PC-9 (cell line): Measurements from ENCODE around the gene CCDC69. TPM values are rescaled to one million over a fixed set of nuclear protein-coding genes. Genes with fewer than 3 reads are reported as not detected.
A peak's percentile ranks its signal among the peaks of the same experiment; 100 is the strongest.

ENCODE experiments used
- Bru-seq: library from RNA; stranded (reverse); fragments of 400-500 nt; gene quantifications from one replicate; lab custom pipeline; 2021; lab: Mats Ljungman, UMichigan
- BruChase-seq, 2 experiments: library from RNA; stranded (reverse); fragments of 400-500 nt; gene quantifications; one replicate each; lab custom pipeline; 2021; lab: Mats Ljungman, UMichigan
- BruUV-seq: library from RNA; stranded (reverse); fragments of 400-500 nt; replicated peaks from 2 replicates; lab custom pipeline; 2021; lab: Mats Ljungman, UMichigan
- CTCF ChIA-PET: fragments of 300-600 bp; sonication (Branson Sonifier 250); formaldehyde crosslinking; loops from one replicate; lab custom pipeline; 2022; ENCODE audit warnings: antibody characterized with exemption; lab: Charles Lee
- POLR2A ChIA-PET: fragments of 300-600 bp; sonication (Branson Sonifier 250); formaldehyde crosslinking; loops from one replicate; lab custom pipeline; 2022; ENCODE audit warnings: antibody characterized with exemption; ENCODE audit not compliant: unreplicated experiment; lab: Charles Lee
- DNase-seq, 2 experiments: peaks; one replicate each; pipeline versions ENCODE4 v3.0.0 to v3.0.0-alpha.2; 2015 to 2022; ENCODE audit warnings: mixed read lengths in 1 of 2
- H2AFZ ChIP-seq: fragments of 200-600 bp; sonication (generic); 2 replicates; pipeline ENCODE4 v1.8.1; 2017; ENCODE audit warnings: antibody characterized with exemption
- H3F3A ChIP-seq: fragments of 200-600 bp; sonication (generic); 2 replicates; pipeline ENCODE4 v1.8.1; 2017; ENCODE audit warnings: antibody characterized with exemption, mild to moderate bottlenecking, low read depth; ENCODE audit not compliant: insufficient read depth
- H3K27ac ChIP-seq: fragments of 200-600 bp; sonication (generic); 2 replicates; pipeline ENCODE4 v1.6.1; 2016; ENCODE audit warnings: mixed run types
- H3K27me3 ChIP-seq: fragments of 200-600 bp; sonication (generic); 2 replicates; pipeline ENCODE4 v1.6.1; 2016; ENCODE audit warnings: low read depth, mixed run types; ENCODE audit not compliant: insufficient read depth
- H3K36me3 ChIP-seq: fragments of 200-600 bp; sonication (generic); 2 replicates; pipeline ENCODE4 v1.6.1; 2016; ENCODE audit warnings: low read depth, mixed run types
- H3K4me1 ChIP-seq: fragments of 200-600 bp; sonication (generic); replicated peaks from 2 replicates; pipeline ENCODE4 v1.6.1; 2016; ENCODE audit warnings: mixed run types; ENCODE audit not compliant: insufficient read depth
- H3K4me2 ChIP-seq: fragments of 200-600 bp; sonication (generic); 2 replicates; pipeline ENCODE4 v1.6.1; 2017; ENCODE audit warnings: mixed run types
- H3K4me3 ChIP-seq: fragments of 200-600 bp; sonication (generic); 2 replicates; pipeline ENCODE4 v1.6.1; 2016; ENCODE audit warnings: mixed run types
- H3K79me2 ChIP-seq: fragments of 200-600 bp; sonication (generic); 2 replicates; pipeline ENCODE4 v1.6.1; 2017; ENCODE audit warnings: low read depth, mixed run types
- H3K9me2 ChIP-seq: fragments of 200-600 bp; sonication (generic); 2 replicates; pipeline ENCODE4 v1.8.1; 2017; ENCODE audit warnings: mild to moderate bottlenecking; ENCODE audit not compliant: insufficient read depth
- H3K9me3 ChIP-seq: fragments of 200-600 bp; sonication (generic); 2 replicates; pipeline ENCODE4 v1.8.1; 2016; ENCODE audit warnings: low read depth; ENCODE audit not compliant: insufficient read depth
- H4K20me1 ChIP-seq: fragments of 200-600 bp; sonication (generic); 2 replicates; pipeline ENCODE4 v1.8.1; 2017; ENCODE audit not compliant: insufficient read depth
- EZH2 ChIP-seq: fragments of 200-600 bp; sonication (generic); IDR thresholded peaks from 2 replicates; pipeline ENCODE4 v1.8.0; 2017; ENCODE audit warnings: antibody characterized with exemption, low read depth
- intact Hi-C: fragments of 100-400 bp; cut with micrococcal nuclease; formaldehyde crosslinking; loops from one replicate; pipeline ENCODE4 v1.10.0; 2022; ENCODE audit not compliant: unreplicated experiment
- long read RNA-seq: library from polyadenylated mRNA; stranded (forward); transcript quantifications from one replicate; pipeline ENCODE4 v2.0.0, GENCODE V29; 2022
- total RNA-seq: library from RNA; stranded (reverse); gene quantifications from 2 replicates; pipeline ENCODE4 v1.2.3, GENCODE V29; 2021
- TF ChIP-seq, protein P1 (sequence below): fragments of 200-600 bp; sonication (generic); conservative IDR thresholded peaks from 2 replicates; pipeline ENCODE4 v1.6.1; 2017; ENCODE audit warnings: mixed run types, antibody characterized with exemption, mild to moderate bottlenecking, moderate library complexity

CCDC69 gene, protein sequence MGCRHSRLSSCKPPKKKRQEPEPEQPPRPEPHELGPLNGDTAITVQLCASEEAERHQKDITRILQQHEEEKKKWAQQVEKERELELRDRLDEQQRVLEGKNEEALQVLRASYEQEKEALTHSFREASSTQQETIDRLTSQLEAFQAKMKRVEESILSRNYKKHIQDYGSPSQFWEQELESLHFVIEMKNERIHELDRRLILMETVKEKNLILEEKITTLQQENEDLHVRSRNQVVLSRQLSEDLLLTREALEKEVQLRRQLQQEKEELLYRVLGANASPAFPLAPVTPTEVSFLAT
- total RNA-seq, result 0.35 and 0.50 TPM in 2 replicates
- percentile 15 among the genes with signal in this experiment for Bru-seq, nascent RNA
- percentile 17 among the genes with signal in this experiment for BruChase-seq, experiment 1, labeled RNA remaining after a 2-hour chase
- percentile 12 among the genes with signal in this experiment for BruChase-seq, experiment 2, labeled RNA remaining after a 6-hour chase
- long read RNA-seq, result 0 reads

DNA sequence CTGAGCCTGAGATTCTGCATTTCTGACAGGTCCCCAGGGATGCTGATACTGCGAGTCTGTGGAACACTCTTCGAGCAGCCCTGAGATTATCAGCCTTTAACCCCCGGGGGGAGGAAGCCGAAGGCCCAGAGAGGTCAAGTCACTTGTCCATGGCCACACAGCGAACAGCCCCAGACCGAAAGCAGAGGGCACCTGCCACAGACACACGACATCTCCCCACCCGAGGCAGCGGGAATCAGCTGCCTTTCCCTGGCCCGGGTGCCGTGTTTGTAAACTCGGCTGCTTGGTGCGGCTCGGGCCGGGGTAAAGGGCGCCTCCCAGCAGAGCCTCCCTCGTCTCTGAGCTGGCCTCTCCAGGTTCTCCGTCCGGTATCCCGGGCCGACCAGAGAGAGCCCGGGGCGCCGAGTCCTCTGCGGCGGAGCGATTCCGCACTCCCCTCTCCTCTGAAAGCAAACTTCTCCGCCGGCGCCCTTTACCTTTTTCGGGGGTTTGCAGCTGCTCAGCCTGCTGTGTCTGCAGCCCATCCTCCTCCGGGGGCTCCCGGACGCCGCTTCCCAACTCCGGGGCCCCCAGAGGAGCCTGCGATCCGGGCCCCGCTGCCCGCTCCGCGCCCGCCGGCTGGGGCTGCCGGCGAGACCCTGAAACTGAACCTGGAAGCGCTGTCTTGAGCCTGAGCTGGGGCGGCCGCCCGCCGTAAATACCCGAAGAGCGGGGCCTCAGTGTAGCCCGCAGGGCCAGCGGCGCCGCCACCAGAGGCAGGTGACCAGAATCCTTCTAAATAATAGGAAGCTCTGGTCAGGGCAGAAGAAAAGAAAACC lies at the start of gene CCDC69:
CCDC69 (minus strand) TSS at position 646 of the 818 bp plus-strand sequence; CDS start at position 524, 122 bp downstream.
- H2AFZ ChIP-seq, result peak within 1 kb of the TSS; percentile 92
- H3K4me1 ChIP-seq, result no peaks in the 10 kb centered on the region
- ChIA-PET POLR2A (interaction anchor here (0.6 to 1.3 kb wide), 3 partner anchors 29 to 321 kb away, joined by 3 to 9 read pairs (median 3); no protein-coding TSS in a partner anchor), CTCF (interaction anchor here (0.5 to 0.6 kb wide), 2 partner anchors 66 to 118 kb away, joined by 3 to 4 read pairs; partner anchors contain the start of gene ANXA6)
- peak within 1 kb of the TSS; percentile 71 for H3K4me3 ChIP-seq
- H3K9me3 ChIP-seq, result no peaks in the 10 kb centered on the region
- no peak within 1 kb of the TSS for H3K27ac ChIP-seq
- intact Hi-C loops, result loop anchor here (5.0 kb wide), 1 partner anchor 91 kb away; no protein-coding TSS in a partner anchor
- no peaks in the 10 kb centered on the region for H4K20me1 ChIP-seq
- no peaks in the 10 kb centered on the region for H3K36me3 ChIP-seq
- BruUV-seq, result no TSS peak
- H3K4me2 ChIP-seq, result peak within 1 kb of the TSS; percentile 87
- DNase-seq, result peak in 1 of 2 experiments; percentile 65
- no peaks in the 10 kb centered on the region for H3F3A ChIP-seq
- TF ChIP-seq, protein P1, sequence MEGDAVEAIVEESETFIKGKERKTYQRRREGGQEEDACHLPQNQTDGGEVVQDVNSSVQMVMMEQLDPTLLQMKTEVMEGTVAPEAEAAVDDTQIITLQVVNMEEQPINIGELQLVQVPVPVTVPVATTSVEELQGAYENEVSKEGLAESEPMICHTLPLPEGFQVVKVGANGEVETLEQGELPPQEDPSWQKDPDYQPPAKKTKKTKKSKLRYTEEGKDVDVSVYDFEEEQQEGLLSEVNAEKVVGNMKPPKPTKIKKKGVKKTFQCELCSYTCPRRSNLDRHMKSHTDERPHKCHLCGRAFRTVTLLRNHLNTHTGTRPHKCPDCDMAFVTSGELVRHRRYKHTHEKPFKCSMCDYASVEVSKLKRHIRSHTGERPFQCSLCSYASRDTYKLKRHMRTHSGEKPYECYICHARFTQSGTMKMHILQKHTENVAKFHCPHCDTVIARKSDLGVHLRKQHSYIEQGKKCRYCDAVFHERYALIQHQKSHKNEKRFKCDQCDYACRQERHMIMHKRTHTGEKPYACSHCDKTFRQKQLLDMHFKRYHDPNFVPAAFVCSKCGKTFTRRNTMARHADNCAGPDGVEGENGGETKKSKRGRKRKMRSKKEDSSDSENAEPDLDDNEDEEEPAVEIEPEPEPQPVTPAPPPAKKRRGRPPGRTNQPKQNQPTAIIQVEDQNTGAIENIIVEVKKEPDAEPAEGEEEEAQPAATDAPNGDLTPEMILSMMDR, result no peak
- no peak for TF ChIP-seq EZH2
- H3K27me3 ChIP-seq, result no peaks in the 10 kb centered on the region
- H3K9me2 ChIP-seq, result no peaks in the 10 kb centered on the region
- H3K79me2 ChIP-seq, result no peaks in the 10 kb centered on the region

DNA sequence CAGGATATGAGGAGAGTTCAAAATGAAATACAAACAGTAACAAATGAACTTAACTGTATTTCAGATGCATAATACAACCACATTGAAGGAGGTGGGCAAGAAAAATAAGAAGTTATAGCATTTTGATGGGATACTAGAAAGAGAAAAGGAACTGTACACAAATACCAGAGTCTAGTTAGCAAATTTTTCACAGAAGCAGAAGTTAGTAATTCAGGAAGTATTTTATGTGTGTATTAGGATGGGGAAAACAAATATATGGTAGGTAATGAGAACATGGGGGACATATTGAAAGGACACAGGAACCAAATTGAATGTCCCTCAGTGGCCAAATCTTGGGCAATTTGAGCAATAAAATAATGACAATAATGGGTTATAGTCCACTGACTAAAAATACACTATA lies 47.4 kb upstream of the CCDC69 start:
- Histone ChIP-seq H3K4me3 (no peak overlapping the region), H3K27ac (no peak overlapping the region), H3K36me3 (no peaks in the 10 kb centered on the region), H2AFZ (no peak overlapping the region), H3F3A (0 out of 2 replicates have a peak, but pooled peaks cover 7% of the 10 kb centered on the region), H4K20me1 (no peaks in the 10 kb centered on the region), H3K9me2 (no peaks in the 10 kb centered on the region), H3K9me3 (no peaks in the 10 kb centered on the region), H3K4me1 (peaks cover 7% of the 10 kb centered on the region; the same call in 1 of the 2 replicates), H3K27me3 (no peaks in the 10 kb centered on the region), H3K4me2 (no peak overlapping the region), H3K79me2 (no peaks in the 10 kb centered on the region)
- no peak for DNase-seq
- ChIA-PET POLR2A (no interaction called here), CTCF (no interaction called here)
- BruUV-seq, result no TSS peak
- intact Hi-C loops, result no loop called here
- TF ChIP-seq EZH2, result no peak
- TF ChIP-seq, protein P1, result no peak

DNA sequence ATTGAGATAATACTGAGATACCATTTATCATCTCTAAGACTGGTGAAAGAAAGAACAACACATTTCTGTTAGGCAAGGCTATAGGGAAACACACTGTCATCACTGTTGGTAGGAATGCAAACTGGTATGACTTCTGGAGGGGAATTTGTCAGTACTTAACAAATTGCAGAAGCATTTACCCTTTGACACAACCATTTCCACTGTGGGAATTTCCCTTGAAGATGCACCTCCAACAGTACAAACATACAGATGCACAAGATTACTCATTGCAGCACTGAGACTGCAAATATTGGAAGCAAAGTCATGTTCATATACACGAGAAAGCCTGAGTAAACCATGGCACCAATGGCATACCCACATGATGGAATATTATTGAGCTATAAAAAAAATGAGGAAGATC lies 46.7 kb upstream of the CCDC69 start:
- Histone ChIP-seq H3K4me2 (no peak overlapping the region), H4K20me1 (no peaks in the 10 kb centered on the region), H3K9me2 (no peaks in the 10 kb centered on the region), H3K79me2 (no peaks in the 10 kb centered on the region), H3K27ac (no peak overlapping the region), H3K4me3 (no peak overlapping the region), H3K9me3 (no peaks in the 10 kb centered on the region), H3K36me3 (no peaks in the 10 kb centered on the region), H3K27me3 (no peaks in the 10 kb centered on the region), H3F3A (0 out of 2 replicates have a peak, but pooled peaks cover 7% of the 10 kb centered on the region), H2AFZ (no peak overlapping the region), H3K4me1 (peaks cover 7% of the 10 kb centered on the region; the same call in 1 of the 2 replicates)
- TF ChIP-seq EZH2, result no peak
- TF ChIP-seq, protein P1, result no peak
- CTCF ChIA-PET, result no interaction called here
- peak in 1 of 2 experiments; percentile 60 for DNase-seq
- intact Hi-C loops, result no loop called here
- POLR2A ChIA-PET, result no interaction called here
- BruUV-seq, result no TSS peak
